Measurements from ENCODE around the gene ZNF614.

- no peak for TF ChIP-seq EZH2phosphoT487 (IDR thresholded peaks at IDR 0.05; ENCODE audit: low read depth)
- TF ChIP-seq, protein P1, sequence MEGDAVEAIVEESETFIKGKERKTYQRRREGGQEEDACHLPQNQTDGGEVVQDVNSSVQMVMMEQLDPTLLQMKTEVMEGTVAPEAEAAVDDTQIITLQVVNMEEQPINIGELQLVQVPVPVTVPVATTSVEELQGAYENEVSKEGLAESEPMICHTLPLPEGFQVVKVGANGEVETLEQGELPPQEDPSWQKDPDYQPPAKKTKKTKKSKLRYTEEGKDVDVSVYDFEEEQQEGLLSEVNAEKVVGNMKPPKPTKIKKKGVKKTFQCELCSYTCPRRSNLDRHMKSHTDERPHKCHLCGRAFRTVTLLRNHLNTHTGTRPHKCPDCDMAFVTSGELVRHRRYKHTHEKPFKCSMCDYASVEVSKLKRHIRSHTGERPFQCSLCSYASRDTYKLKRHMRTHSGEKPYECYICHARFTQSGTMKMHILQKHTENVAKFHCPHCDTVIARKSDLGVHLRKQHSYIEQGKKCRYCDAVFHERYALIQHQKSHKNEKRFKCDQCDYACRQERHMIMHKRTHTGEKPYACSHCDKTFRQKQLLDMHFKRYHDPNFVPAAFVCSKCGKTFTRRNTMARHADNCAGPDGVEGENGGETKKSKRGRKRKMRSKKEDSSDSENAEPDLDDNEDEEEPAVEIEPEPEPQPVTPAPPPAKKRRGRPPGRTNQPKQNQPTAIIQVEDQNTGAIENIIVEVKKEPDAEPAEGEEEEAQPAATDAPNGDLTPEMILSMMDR (IDR thresholded peaks at IDR 0.05; ENCODE audit: low read depth, low read length): no peak
Observed at GRCh38 chr19:51986309-51987291, 41.6 kb downstream of the ZNF614 start, which contains the start of gene ZNF350.
